Prostate gland (tissue), 2 donors: ENCODE data around the gene CEP72. TPM values are rescaled to one million over a fixed set of nuclear protein-coding genes. Genes with fewer than 3 reads are reported as not detected.

ENCODE experiments used
- DNase-seq: peaks from one replicate; pipeline ENCODE4 v3.0.0-alpha.2; 2019; ENCODE audit warnings: low spot score
- H3K27ac ChIP-seq, 2 donors: fragments of 200-600 bp; sonication (generic); 2 replicates each; pipeline ENCODE4 v1.5.1; 2017 to 2019
- H3K27me3 ChIP-seq: fragments of 200-600 bp; sonication (generic); replicated peaks from 2 replicates; pipeline ENCODE4 v1.5.1; 2019; ENCODE audit not compliant: insufficient read depth
- H3K36me3 ChIP-seq, 2 donors: fragments of 200-600 bp; sonication (generic); 1 replicate in 1 of 2; 2 replicates in 1 of 2; pipeline versions ENCODE4 v1.5.1 to v1.8.1; 2017 to 2019
- H3K4me1 ChIP-seq: fragments of 200-600 bp; sonication (generic); replicated peaks from 2 replicates; pipeline ENCODE4 v1.5.1; 2019
- H3K4me3 ChIP-seq, 2 donors: fragments of 200-600 bp; sonication (generic); 2 replicates each; pipeline ENCODE4 v1.5.1; 2017 to 2019
- H3K9me3 ChIP-seq: fragments of 200-600 bp; sonication (generic); 2 replicates; pipeline ENCODE4 v1.5.1; 2017
- POLR2A ChIP-seq: fragments of 450-650 bp; IDR thresholded peaks from one replicate; pipeline ENCODE4 v1.6.1; 2016; ENCODE audit warnings: antibody characterized with exemption, mild to moderate bottlenecking
- POLR2AphosphoS5 ChIP-seq: sonication (generic); formaldehyde crosslinking; IDR thresholded peaks from one replicate; pipeline ENCODE4 v1.6.1; 2017; ENCODE audit warnings: antibody characterized with exemption
- WGBS: methylation state at CpG from one replicate; pipeline ENCODE4 v1.1.5; 2018; 5-methylcytosine and 5-hydroxymethylcytosine counted together
- intact Hi-C: fragments of 100-400 bp; cut with DNase I; formaldehyde crosslinking; loops from one replicate; pipeline ENCODE4 v1.14.2; 2022
- total RNA-seq, 2 donors: library from RNA; depleted of rRNA; stranded (reverse); fragments of >200 nt; gene quantifications; one replicate each; pipeline ENCODE4 v1.1.0, GENCODE V29; 2016
- TF ChIP-seq, protein P1 (sequence below), 4 experiments: fragments of 200-600 bp in 2 of 4; fragments of 450-650 bp in 2 of 4; sonication (generic) in 2 of 4; IDR thresholded peaks; 1 replicate in 3 of 4; 2 replicates in 1 of 4; pipeline ENCODE4 v1.5.1; 2016 to 2019; ENCODE audit warnings: antibody characterized with exemption in 4 of 4, mild to moderate bottlenecking in 2 of 4, moderate library complexity in 2 of 4

The CEP72 gene
- total RNA-seq, 2 donors from 2014 or later, result 6.4 to 12.8 TPM

DNA sequence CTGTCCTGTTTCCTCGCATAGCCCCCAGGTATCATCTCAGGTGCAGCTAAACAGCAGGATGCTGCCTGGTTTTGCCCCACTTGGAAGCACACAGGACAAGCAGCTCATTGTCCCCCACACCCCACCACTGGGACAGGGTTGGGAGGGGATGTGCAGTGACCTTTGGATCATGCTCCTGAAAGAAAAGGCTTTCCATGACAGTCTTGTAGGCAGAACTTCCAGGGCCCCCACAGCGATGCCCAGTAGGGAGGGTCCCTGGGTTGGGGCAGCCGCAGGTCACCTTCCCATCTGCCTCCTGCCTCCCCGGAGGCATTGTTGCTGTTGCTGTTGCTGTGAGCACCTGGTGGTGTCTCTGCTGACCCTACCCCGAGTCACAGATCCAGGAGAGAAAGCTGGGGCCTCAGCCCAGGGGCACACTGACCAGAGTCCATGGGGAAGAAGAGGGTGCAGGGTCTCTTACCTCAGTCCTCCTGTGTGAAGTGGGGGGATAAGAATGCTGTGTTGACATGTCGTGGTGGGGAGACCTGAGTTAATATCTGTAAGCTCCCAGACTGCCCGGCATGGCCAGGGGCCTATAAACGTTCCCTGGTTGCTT lies 8.5 kb downstream of the CEP72 start:
- intact Hi-C loops, result no loop called here

DNA sequence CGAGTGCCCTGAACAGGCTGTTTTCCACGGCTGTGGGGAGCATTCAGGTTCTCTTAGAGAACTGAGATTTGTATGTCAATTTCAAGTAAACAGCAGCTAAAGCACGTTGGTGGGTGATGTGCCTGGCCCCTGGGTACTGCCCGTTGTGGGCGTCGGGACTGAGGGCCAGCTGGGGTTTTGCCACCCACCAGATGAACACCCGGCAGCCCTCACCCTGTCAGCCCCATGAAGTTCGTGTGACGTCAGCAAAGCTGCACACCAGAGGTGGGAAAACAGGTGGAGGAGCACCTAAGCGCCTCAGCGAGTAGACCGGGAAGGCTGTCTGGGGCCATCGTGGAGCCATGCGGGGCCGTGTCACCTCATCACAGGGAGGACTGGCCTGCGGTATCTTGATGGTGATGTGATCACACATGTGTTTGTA lies 9.2 kb downstream of the CEP72 start:
- no peak for DNase-seq
- intact Hi-C loops, result no loop called here
- H3K36me3 ChIP-seq, result peaks cover 0 to 4% of the 10 kb centered on the region in 2 donors

More for the DNA sequence above, 8.5 kb downstream of the CEP72 start:
- no peak for DNase-seq
- WGBS, result 91% methylated on average over 8 of the region's 8 CpGs
- H3K27me3 ChIP-seq, result no peaks in the 10 kb centered on the region
- no peak overlapping the region for H3K4me3 ChIP-seq
- H3K27ac ChIP-seq, result no peak overlapping the region
- H3K36me3 ChIP-seq, result peaks cover 0 to 4% of the 10 kb centered on the region in 2 donors
- TF ChIP-seq, protein P1, sequence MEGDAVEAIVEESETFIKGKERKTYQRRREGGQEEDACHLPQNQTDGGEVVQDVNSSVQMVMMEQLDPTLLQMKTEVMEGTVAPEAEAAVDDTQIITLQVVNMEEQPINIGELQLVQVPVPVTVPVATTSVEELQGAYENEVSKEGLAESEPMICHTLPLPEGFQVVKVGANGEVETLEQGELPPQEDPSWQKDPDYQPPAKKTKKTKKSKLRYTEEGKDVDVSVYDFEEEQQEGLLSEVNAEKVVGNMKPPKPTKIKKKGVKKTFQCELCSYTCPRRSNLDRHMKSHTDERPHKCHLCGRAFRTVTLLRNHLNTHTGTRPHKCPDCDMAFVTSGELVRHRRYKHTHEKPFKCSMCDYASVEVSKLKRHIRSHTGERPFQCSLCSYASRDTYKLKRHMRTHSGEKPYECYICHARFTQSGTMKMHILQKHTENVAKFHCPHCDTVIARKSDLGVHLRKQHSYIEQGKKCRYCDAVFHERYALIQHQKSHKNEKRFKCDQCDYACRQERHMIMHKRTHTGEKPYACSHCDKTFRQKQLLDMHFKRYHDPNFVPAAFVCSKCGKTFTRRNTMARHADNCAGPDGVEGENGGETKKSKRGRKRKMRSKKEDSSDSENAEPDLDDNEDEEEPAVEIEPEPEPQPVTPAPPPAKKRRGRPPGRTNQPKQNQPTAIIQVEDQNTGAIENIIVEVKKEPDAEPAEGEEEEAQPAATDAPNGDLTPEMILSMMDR (IDR thresholded peaks at IDR 0.05), result no peak
- TF ChIP-seq POLR2AphosphoS5, result no peak
- no peak for TF ChIP-seq POLR2A
- no peaks in the 10 kb centered on the region for H3K9me3 ChIP-seq
- no peaks in the 10 kb centered on the region for H3K4me1 ChIP-seq

DNA sequence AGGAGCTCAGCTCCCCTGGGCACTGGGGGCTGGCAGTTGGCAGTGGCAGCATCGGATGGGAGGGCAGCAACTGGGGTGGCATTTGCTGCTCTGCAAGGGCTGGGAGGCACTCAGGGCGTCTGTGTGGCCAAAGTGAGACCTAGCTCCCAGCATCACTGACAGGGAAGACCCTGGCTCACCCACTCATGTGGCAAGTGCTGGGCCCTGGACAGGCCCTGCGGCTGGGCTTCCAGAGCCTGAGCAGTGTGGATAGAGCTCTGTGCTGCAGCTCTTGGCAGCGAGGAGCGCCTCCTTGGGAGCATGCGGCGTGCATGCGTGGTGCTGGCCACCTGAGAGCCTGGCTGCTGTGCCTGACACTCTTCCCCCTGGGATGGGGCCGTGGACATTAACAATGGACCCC lies 10.2 kb downstream of the CEP72 start:
- Histone ChIP-seq H3K36me3 (peaks cover 0 to 4% of the 10 kb centered on the region in 2 donors), H3K9me3 (no peaks in the 10 kb centered on the region), H3K27me3 (no peaks in the 10 kb centered on the region), H3K4me1 (no peaks in the 10 kb centered on the region), H3K4me3 (no peak overlapping the region), H3K27ac (no peak overlapping the region)
- TF ChIP-seq POLR2AphosphoS5 (no peak), POLR2A (no peak)
- TF ChIP-seq, protein P1 (IDR thresholded peaks at IDR 0.05), result no peak
- 94% methylated on average over 9 of the region's 9 CpGs for WGBS
- intact Hi-C loops, result no loop called here
- no peak for DNase-seq

More for the DNA sequence above, 9.2 kb downstream of the CEP72 start:
- TF ChIP-seq POLR2A (no peak), POLR2AphosphoS5 (no peak)
- TF ChIP-seq, protein P1 (IDR thresholded peaks at IDR 0.05), result no peak
- Histone ChIP-seq H3K4me3 (no peak overlapping the region), H3K27ac (no peak overlapping the region), H3K27me3 (no peaks in the 10 kb centered on the region), H3K9me3 (no peaks in the 10 kb centered on the region), H3K4me1 (no peaks in the 10 kb centered on the region)
- WGBS, result 94% methylated on average over 15 of the region's 16 CpGs

GRCh38 chr5:622946-623522 lies 10.9 kb downstream of the CEP72 start:
- Histone ChIP-seq H3K27me3 (no peaks in the 10 kb centered on the region), H3K4me3 (no peak overlapping the region), H3K27ac (no peak overlapping the region), H3K36me3 (peaks cover 0 to 4% of the 10 kb centered on the region in 2 donors), H3K9me3 (no peaks in the 10 kb centered on the region), H3K4me1 (no peaks in the 10 kb centered on the region)
- no peak for DNase-seq
- intact Hi-C loops, result no loop called here
- 94% methylated on average over 31 of the region's 31 CpGs for WGBS
- TF ChIP-seq POLR2A (no peak), POLR2AphosphoS5 (no peak)
- TF ChIP-seq, protein P1 (IDR thresholded peaks at IDR 0.05), result no peak

- TF ChIP-seq POLR2AphosphoS5, result no peak
- no peak for TF ChIP-seq POLR2A
- TF ChIP-seq, protein P1 (IDR thresholded peaks at IDR 0.05), result no peak
- WGBS, result 96% methylated on average over 13 of the region's 13 CpGs
- Histone ChIP-seq H3K4me1 (no peaks in the 10 kb centered on the region), H3K27me3 (no peaks in the 10 kb centered on the region), H3K9me3 (no peaks in the 10 kb centered on the region), H3K36me3 (peaks cover 0 to 4% of the 10 kb centered on the region in 2 donors), H3K4me3 (no peak overlapping the region), H3K27ac (no peak overlapping the region)
- no peak for DNase-seq
- intact Hi-C loops, result no loop called here
Measured at GRCh38 chr5:623531-623930, 11.4 kb downstream of the CEP72 start.
